GM23338 (cell line): ENCODE results near the gene ARL4A. TPM values are rescaled to one million over a fixed set of nuclear protein-coding genes. Genes with fewer than 3 reads are reported as not detected.

ENCODE experiments used
- ATAC-seq: fragments of 200-7000 bp; cut with Tn5 transposase; 3 replicates; pipeline ENCODE4 v1.9.1; 2020
- DNase-seq: peaks from one replicate; pipeline ENCODE4 v3.0.0-alpha.2; 2015; ENCODE audit warnings: low spot score
- H2AFZ ChIP-seq: fragments of 200-600 bp; sonication (generic); 2 replicates; pipeline ENCODE4 v1.8.0; 2016; ENCODE audit warnings: antibody characterized with exemption, mild to moderate bottlenecking, moderate library complexity
- H3F3A ChIP-seq: fragments of 200-600 bp; sonication (generic); replicated peaks from 2 replicates; pipeline ENCODE4 v1.8.0; 2017; ENCODE audit warnings: antibody characterized with exemption, mixed run types, low read depth
- H3K27ac ChIP-seq: fragments of 200-600 bp; sonication (generic); 2 replicates; pipeline ENCODE4 v1.6.1; 2016; ENCODE audit warnings: low read depth
- H3K27me3 ChIP-seq: fragments of 200-600 bp; sonication (generic); 2 replicates; pipeline ENCODE4 v1.8.0; 2016; ENCODE audit warnings: mild to moderate bottlenecking, mixed run types, moderate library complexity; ENCODE audit not compliant: insufficient read depth
- H3K36me3 ChIP-seq: fragments of 200-600 bp; sonication (generic); 2 replicates; pipeline ENCODE4 v1.8.0; 2016; ENCODE audit warnings: mild to moderate bottlenecking; ENCODE audit not compliant: insufficient read depth
- H3K4me1 ChIP-seq: fragments of 200-600 bp; sonication (generic); 2 replicates; pipeline ENCODE4 v1.8.0; 2016; ENCODE audit warnings: mild to moderate bottlenecking, moderate library complexity; ENCODE audit not compliant: insufficient read depth
- H3K4me2 ChIP-seq: fragments of 200-600 bp; sonication (generic); 2 replicates; pipeline ENCODE4 v1.7.1; 2017; ENCODE audit warnings: mixed run types
- H3K4me3 ChIP-seq: fragments of 200-600 bp; sonication (generic); 2 replicates; pipeline ENCODE4 v1.6.1; 2016; ENCODE audit warnings: mixed run types
- H3K79me2 ChIP-seq: fragments of 200-600 bp; sonication (generic); replicated peaks from 2 replicates; pipeline ENCODE4 v1.8.0; 2017; ENCODE audit warnings: mild to moderate bottlenecking; ENCODE audit not compliant: insufficient read depth
- H3K9me2 ChIP-seq: fragments of 200-600 bp; sonication (generic); 2 replicates; pipeline ENCODE4 v1.8.0; 2017; ENCODE audit not compliant: insufficient read depth
- H4K20me1 ChIP-seq: fragments of 200-600 bp; sonication (generic); replicated peaks from 2 replicates; pipeline ENCODE4 v1.8.0; 2017; ENCODE audit warnings: mild to moderate bottlenecking; ENCODE audit not compliant: insufficient read depth
- H3K27ac Mint-ChIP-seq: 2 replicates; pipeline ENCODE4 v1.8.0; 2020; ENCODE audit warnings: inconsistent platforms, mild to moderate bottlenecking, moderate library complexity, mixed read lengths
- H3K27me3 Mint-ChIP-seq: 3 replicates; pipeline ENCODE4 v1.8.0; 2022; ENCODE audit warnings: low read depth, mild to moderate bottlenecking, moderate library complexity, mixed read lengths, inconsistent platforms; ENCODE audit not compliant: insufficient read depth, poor library complexity
- H3K36me3 Mint-ChIP-seq: 3 replicates; pipeline ENCODE4 v1.8.0; 2021; ENCODE audit warnings: low read depth, mild to moderate bottlenecking, inconsistent platforms, moderate library complexity, mixed read lengths
- H3K4me1 Mint-ChIP-seq: 3 replicates; pipeline ENCODE4 v1.8.0; 2020; ENCODE audit warnings: mild to moderate bottlenecking, inconsistent platforms, mixed read lengths
- H3K4me3 Mint-ChIP-seq: 3 replicates; pipeline ENCODE4 v1.8.0; 2021; ENCODE audit warnings: moderate library complexity, mild to moderate bottlenecking, inconsistent platforms, mixed read lengths
- H3K9me3 Mint-ChIP-seq: 3 replicates; pipeline ENCODE4 v1.8.0; 2020; ENCODE audit warnings: moderate library complexity, mild to moderate bottlenecking, inconsistent platforms, mixed read lengths
- CREB1 ChIP-seq: fragments of 250-450 bp; sonication (Bioruptor Pico); IDR thresholded peaks from 2 replicates; pipeline ENCODE4 v1.5.0; 2020; ENCODE audit warnings: low read depth, mild to moderate bottlenecking, moderate library complexity
- EZH2phosphoT487 ChIP-seq: fragments of 200-600 bp; sonication (generic); IDR thresholded peaks from one replicate; pipeline ENCODE4 v1.8.1; 2018; ENCODE audit warnings: antibody characterized with exemption; ENCODE audit not compliant: unreplicated experiment
- JUNB ChIP-seq: IDR thresholded peaks from one replicate; pipeline ENCODE4 v1.6.1; 2016; ENCODE audit warnings: antibody characterized with exemption; ENCODE audit not compliant: unreplicated experiment
- POLR2AphosphoS5 ChIP-seq: IDR thresholded peaks from 2 replicates; pipeline ENCODE4 v1.6.1; 2016; ENCODE audit warnings: antibody characterized with exemption, low read depth
- REST ChIP-seq: IDR thresholded peaks from one replicate; pipeline ENCODE4 v1.6.1; 2018; ENCODE audit warnings: antibody characterized with exemption; ENCODE audit not compliant: unreplicated experiment
- STAT1 ChIP-seq: IDR thresholded peaks from one replicate; pipeline ENCODE4 v1.6.1; 2016; ENCODE audit warnings: antibody characterized with exemption; ENCODE audit not compliant: unreplicated experiment
- ZNF114 ChIP-seq: fragments of 250-450 bp; sonication (Bioruptor Pico); IDR thresholded peaks from 2 replicates; pipeline ENCODE4 v1.5.0; 2020; ENCODE audit warnings: mild to moderate bottlenecking, moderate library complexity
- polyA plus RNA-seq: library from polyadenylated mRNA; unstranded; fragments of >200 nt; fragmentation: Nextera tagmentation; extraction: Ambion mirVana; gene quantifications from 2 replicates; pipeline ENCODE4 v1.2.1, GENCODE V29; 2016
- small RNA-seq: library from RNA; depleted of rRNA; stranded (forward); fragments of <200 nt; gene quantifications from one replicate; pipeline ENCODE3, GENCODE V24; 2014; ENCODE audit warnings: low replicate concordance
- total RNA-seq: library from RNA; depleted of rRNA; stranded (reverse); fragments of >200 nt; shearing (Covaris generic); gene quantifications from 2 replicates; pipeline ENCODE4 v1.2.3, GENCODE V29; 2014; rRNA removed

Gene ARL4A
- total and polyA plus RNA-seq, 2 experiments from 2014 or later, result 48.9 to 82.5 TPM

- no peak overlapping the region; the same call in 1 of the 2 replicates for H3K27ac Mint-ChIP-seq
- no peak overlapping the region for H3K4me2 ChIP-seq
- no peak overlapping the region for H3K27ac ChIP-seq
- DNase-seq (no peak), ATAC-seq (no peak)
- no peak overlapping the region; the same call in 1 of the 2 replicates for H2AFZ ChIP-seq
- peaks cover 2% of the 10 kb centered on the region for H3K27me3 Mint-ChIP-seq
- H3K4me3 ChIP-seq, result no peak overlapping the region
- H3F3A ChIP-seq, result no peaks in the 10 kb centered on the region
- H3K9me2 ChIP-seq, result no peaks in the 10 kb centered on the region
- H3K36me3 Mint-ChIP-seq, result no peaks in the 10 kb centered on the region
- no peaks in the 10 kb centered on the region for H3K4me1 ChIP-seq
- no peaks in the 10 kb centered on the region for H3K4me1 Mint-ChIP-seq
- H3K79me2 ChIP-seq, result no peaks in the 10 kb centered on the region
- H3K27me3 ChIP-seq, result no peaks in the 10 kb centered on the region
- TF ChIP-seq POLR2AphosphoS5, result no peak
- TF ChIP-seq REST, result no peak
- no peak for TF ChIP-seq STAT1
- no peak for TF ChIP-seq EZH2phosphoT487
- no peak for TF ChIP-seq JUNB
- no peak for TF ChIP-seq ZNF114
- TF ChIP-seq CREB1, result no peak
- no peaks in the 10 kb centered on the region for H3K36me3 ChIP-seq
- no peaks in the 10 kb centered on the region for H4K20me1 ChIP-seq
- H3K9me3 Mint-ChIP-seq, result no peaks in the 10 kb centered on the region
- no peak overlapping the region for H3K4me3 Mint-ChIP-seq
These were observed 50.4 kb downstream of the ARL4A start for GRCh38 chr7:12737836-12738235.

- H3K4me2 ChIP-seq, result no peak overlapping the region
- no peaks in the 10 kb centered on the region for H3K4me1 ChIP-seq
- H2AFZ ChIP-seq, result no peak overlapping the region; the same call in 1 of the 2 replicates
- no peak overlapping the region for H3K27ac ChIP-seq
- Mint-ChIP-seq H3K27me3 (peaks cover 2% of the 10 kb centered on the region), H3K9me3 (no peaks in the 10 kb centered on the region), H3K36me3 (no peaks in the 10 kb centered on the region), H3K4me1 (no peaks in the 10 kb centered on the region), H3K4me3 (no peak overlapping the region), H3K27ac (peak overlapping the region; percentile 78)
- no peaks in the 10 kb centered on the region for H3F3A ChIP-seq
- H3K27me3 ChIP-seq, result no peaks in the 10 kb centered on the region
- H3K4me3 ChIP-seq, result no peak overlapping the region
- H3K9me2 ChIP-seq, result 0 out of 2 replicates have a peak, but pooled peaks cover 2% of the 10 kb centered on the region
- ATAC-seq, result no peak
- H3K36me3 ChIP-seq, result no peaks in the 10 kb centered on the region
- no peaks in the 10 kb centered on the region for H3K79me2 ChIP-seq
- no peaks in the 10 kb centered on the region for H4K20me1 ChIP-seq
- no peak for TF ChIP-seq JUNB
- TF ChIP-seq STAT1, result no peak
- TF ChIP-seq EZH2phosphoT487, result no peak
- TF ChIP-seq REST, result no peak
- DNase-seq, result no peak
These were observed 51.2 kb downstream of the ARL4A start for GRCh38 chr7:12738665-12739064.

Small RNA genes lying within 50 kb of the gene (small RNA-seq; reads per million reads assigned to genes)
- gene RF00264, result not detected

Other genes with a start within 250 kb of the ARL4A start
- 0.80 and 5.8 TPM in 2 replicates for gene SCIN, start 116.9 kb upstream of the ARL4A start, total RNA-seq
- gene SCIN, start 116.9 kb upstream of the ARL4A start, polyA plus RNA-seq, result 0.92 and 1.1 TPM in 2 replicates